Tibial nerve (tissue), 4 donors: Measurements from ENCODE around the gene NELFB. TPM values are rescaled to one million over a fixed set of nuclear protein-coding genes. Genes with fewer than 3 reads are reported as not detected.

ENCODE experiments used
- DNase-seq, 2 donors: peaks; one replicate each; pipeline ENCODE4 v3.0.0-alpha.2; 2019; ENCODE audit warnings: low spot score in 2 of 2
- H3K27ac ChIP-seq, 4 donors: fragments of 200-600 bp; sonication (generic) in 3 of 4; one replicate each; pipeline ENCODE4 v1.5.1; 2017 to 2019; ENCODE audit warnings: mild to moderate bottlenecking in 1 of 4
- H3K27me3 ChIP-seq, 2 donors: fragments of 200-600 bp; sonication (generic) in 1 of 2; one replicate each; pipeline versions ENCODE4 v1.5.1 to v1.6.0; 2017 to 2019
- H3K36me3 ChIP-seq, 3 donors: fragments of 200-600 bp; sonication (generic); one replicate each; pipeline ENCODE4 v1.5.1; 2018 to 2019
- H3K4me1 ChIP-seq, 4 donors: fragments of 200-600 bp; sonication (generic) in 3 of 4; one replicate each; pipeline ENCODE4 v1.5.1; 2017 to 2019
- H3K4me3 ChIP-seq, 4 donors: fragments of 200-600 bp; sonication (generic) in 3 of 4; one replicate each; pipeline ENCODE4 v1.5.1; 2017 to 2019; ENCODE audit warnings: mild to moderate bottlenecking in 1 of 4, moderate library complexity in 1 of 4
- H3K9me3 ChIP-seq, 4 donors: fragments of 200-600 bp; sonication (generic) in 3 of 4; one replicate each; pipeline ENCODE4 v1.5.1; 2017 to 2019
- EP300 ChIP-seq, 2 donors: sonication (generic); formaldehyde crosslinking; IDR thresholded peaks; one replicate each; pipeline ENCODE4 v1.6.1; 2017; ENCODE audit warnings: antibody characterized with exemption in 2 of 2, mild to moderate bottlenecking in 1 of 2
- POLR2A ChIP-seq, 2 donors: fragments of 450-650 bp; IDR thresholded peaks; one replicate each; pipeline ENCODE4 v1.6.1; 2017; ENCODE audit warnings: antibody characterized with exemption in 2 of 2, mild to moderate bottlenecking in 2 of 2, moderate library complexity in 2 of 2
- WGBS, 2 donors: methylation state at CpG; one replicate each; pipeline ENCODE4 v1.1.5; 2018; 5-methylcytosine and 5-hydroxymethylcytosine counted together
- total RNA-seq, 4 donors: library from RNA; depleted of rRNA; stranded (reverse); fragments of >200 nt; gene quantifications; one replicate each; pipeline ENCODE4 v1.1.0, GENCODE V29; 2016
- TF ChIP-seq, protein P1 (sequence below), 5 experiments: fragments of 200-600 bp in 3 of 5; fragments of 450-650 bp in 2 of 5; sonication (generic) in 3 of 5; IDR thresholded peaks; one replicate each; pipeline ENCODE4 v1.5.1; 2016 to 2019; ENCODE audit warnings: antibody characterized with exemption in 5 of 5, mild to moderate bottlenecking in 3 of 5, moderate library complexity in 2 of 5

Gene NELFB
- total RNA-seq, 4 donors from 2014 or later, result 29.7 to 52.0 (median 38.7) TPM

GRCh38 chr9:137305060-137305797 is 50.1 kb downstream of the NELFB start:
- peak overlapping the region in 3 of 4 donors; percentile 59 to 86 (median 64) for H3K27ac ChIP-seq
- H3K4me1 ChIP-seq, result peaks cover 0 to 73% (median 42%) of the 10 kb centered on the region in 4 donors
- no peaks in the 10 kb centered on the region for H3K36me3 ChIP-seq
- WGBS, 2 donors, result 20 to 34% methylated on average over 28 to 30 of the region's 36 CpGs
- no peaks in the 10 kb centered on the region for H3K9me3 ChIP-seq
- peaks cover 3 to 68% of the 10 kb centered on the region in 2 donors for H3K27me3 ChIP-seq
- TF ChIP-seq, protein P1, sequence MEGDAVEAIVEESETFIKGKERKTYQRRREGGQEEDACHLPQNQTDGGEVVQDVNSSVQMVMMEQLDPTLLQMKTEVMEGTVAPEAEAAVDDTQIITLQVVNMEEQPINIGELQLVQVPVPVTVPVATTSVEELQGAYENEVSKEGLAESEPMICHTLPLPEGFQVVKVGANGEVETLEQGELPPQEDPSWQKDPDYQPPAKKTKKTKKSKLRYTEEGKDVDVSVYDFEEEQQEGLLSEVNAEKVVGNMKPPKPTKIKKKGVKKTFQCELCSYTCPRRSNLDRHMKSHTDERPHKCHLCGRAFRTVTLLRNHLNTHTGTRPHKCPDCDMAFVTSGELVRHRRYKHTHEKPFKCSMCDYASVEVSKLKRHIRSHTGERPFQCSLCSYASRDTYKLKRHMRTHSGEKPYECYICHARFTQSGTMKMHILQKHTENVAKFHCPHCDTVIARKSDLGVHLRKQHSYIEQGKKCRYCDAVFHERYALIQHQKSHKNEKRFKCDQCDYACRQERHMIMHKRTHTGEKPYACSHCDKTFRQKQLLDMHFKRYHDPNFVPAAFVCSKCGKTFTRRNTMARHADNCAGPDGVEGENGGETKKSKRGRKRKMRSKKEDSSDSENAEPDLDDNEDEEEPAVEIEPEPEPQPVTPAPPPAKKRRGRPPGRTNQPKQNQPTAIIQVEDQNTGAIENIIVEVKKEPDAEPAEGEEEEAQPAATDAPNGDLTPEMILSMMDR (IDR thresholded peaks at IDR 0.05), result peak in 1 of 5 experiments; percentile 9
- no peak for TF ChIP-seq POLR2A (IDR thresholded peaks at IDR 0.05)
- no peak for TF ChIP-seq EP300 (IDR thresholded peaks at IDR 0.05)
- no peak for DNase-seq
- H3K4me3 ChIP-seq, result peak overlapping the region in 2 of 4 donors; percentile 22 to 32

- H3K4me3 ChIP-seq, result no peak overlapping the region
- H3K9me3 ChIP-seq, result no peaks in the 10 kb centered on the region
- peaks cover 0 to 68% (median 38%) of the 10 kb centered on the region in 4 donors for H3K4me1 ChIP-seq
- WGBS, 2 donors, result 20% methylated on average over 7 of the region's 8 CpGs; no CpG with 5 or more reads in 1 of the 2 donors
- H3K27me3 ChIP-seq, result peaks cover 3 to 63% of the 10 kb centered on the region in 2 donors
- no peak for DNase-seq
- peak overlapping the region in 2 of 4 donors; percentile 64 to 86 for H3K27ac ChIP-seq
- TF ChIP-seq POLR2A (IDR thresholded peaks at IDR 0.05) (no peak), EP300 (IDR thresholded peaks at IDR 0.05) (no peak)
- TF ChIP-seq, protein P1 (IDR thresholded peaks at IDR 0.05), result no peak
- H3K36me3 ChIP-seq, result no peaks in the 10 kb centered on the region
These were observed 50.6 kb downstream of the NELFB start for GRCh38 chr9:137305798-137306065.

DNA sequence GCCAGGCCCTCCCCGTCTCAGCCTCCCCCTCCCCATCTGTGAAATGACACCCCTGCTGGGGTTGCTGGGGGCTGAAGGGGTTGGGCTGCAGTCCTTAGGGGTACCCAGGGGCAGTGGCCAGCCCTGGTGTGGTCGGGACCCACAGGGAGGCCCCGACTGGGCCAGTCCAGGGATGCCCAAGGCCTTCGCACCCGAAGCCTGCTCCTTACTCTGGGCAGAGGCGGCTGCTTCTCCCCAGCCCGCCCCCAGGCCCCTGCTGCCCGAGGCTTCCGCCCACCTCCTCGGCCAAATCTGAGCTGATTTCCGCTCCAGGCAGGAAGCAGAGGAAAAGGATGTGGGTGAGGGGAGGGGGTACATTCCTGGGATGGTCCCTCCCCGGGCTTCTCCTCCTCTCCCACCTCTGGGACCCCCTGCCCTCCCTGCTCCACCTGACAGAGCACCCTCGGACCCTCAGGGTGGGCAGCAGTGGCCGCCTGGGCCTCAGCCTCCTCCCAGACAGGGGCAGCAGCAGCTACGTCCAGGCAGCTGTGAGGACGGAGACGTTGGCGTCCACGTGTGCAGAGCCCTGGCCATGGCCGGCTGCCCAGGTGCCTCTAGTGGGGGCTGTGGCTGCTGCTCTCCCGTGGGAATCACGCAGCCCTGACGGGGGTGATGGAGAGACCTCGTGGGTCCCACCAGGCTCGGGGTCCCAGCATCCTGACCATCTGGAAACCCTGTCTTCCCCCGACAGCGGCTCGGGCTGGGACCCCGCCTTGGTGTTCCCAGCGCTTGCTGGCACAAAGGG is 51.1 kb downstream of the NELFB start:
- DNase-seq, result no peak

GRCh38 chr9:137306850-137307254 is 51.7 kb downstream of the NELFB start:
- Histone ChIP-seq H3K27me3 (peaks cover 3 to 59% of the 10 kb centered on the region in 2 donors), H3K4me1 (peaks cover 0 to 58% (median 33%) of the 10 kb centered on the region in 4 donors), H3K4me3 (peak overlapping the region in 1 of 4 donors; percentile 2), H3K9me3 (no peaks in the 10 kb centered on the region), H3K27ac (no peak overlapping the region), H3K36me3 (no peaks in the 10 kb centered on the region)
- TF ChIP-seq POLR2A (IDR thresholded peaks at IDR 0.05) (no peak), EP300 (IDR thresholded peaks at IDR 0.05) (no peak)
- TF ChIP-seq, protein P1 (IDR thresholded peaks at IDR 0.05), result no peak
- 30 to 57% methylated on average over 16 to 22 of the region's 23 CpGs for WGBS, 2 donors
- DNase-seq, result no peak

More for the DNA sequence above, 51.1 kb downstream of the NELFB start:
- Histone ChIP-seq H3K27ac (peak overlapping the region in 2 of 4 donors; percentile 64 to 86), H3K4me3 (peak overlapping the region in 1 of 4 donors; percentile 2), H3K27me3 (peaks cover 3 to 61% of the 10 kb centered on the region in 2 donors), H3K36me3 (no peaks in the 10 kb centered on the region), H3K9me3 (no peaks in the 10 kb centered on the region), H3K4me1 (peaks cover 0 to 63% (median 35%) of the 10 kb centered on the region in 4 donors)
- TF ChIP-seq, protein P1 (IDR thresholded peaks at IDR 0.05), result no peak
- TF ChIP-seq EP300 (IDR thresholded peaks at IDR 0.05) (no peak), POLR2A (IDR thresholded peaks at IDR 0.05) (no peak)
- WGBS, 2 donors, result 13 to 17% methylated on average over 10 to 12 of the region's 30 CpGs
